ENCODE measurements around the gene UGT1A8.
"Not testable (repeated sequence)": the region's sequence is repeated elsewhere in the genome, so short reads cannot be mapped to it uniquely, and the experiment has no call there.

The UGT1A8 gene

DNA sequence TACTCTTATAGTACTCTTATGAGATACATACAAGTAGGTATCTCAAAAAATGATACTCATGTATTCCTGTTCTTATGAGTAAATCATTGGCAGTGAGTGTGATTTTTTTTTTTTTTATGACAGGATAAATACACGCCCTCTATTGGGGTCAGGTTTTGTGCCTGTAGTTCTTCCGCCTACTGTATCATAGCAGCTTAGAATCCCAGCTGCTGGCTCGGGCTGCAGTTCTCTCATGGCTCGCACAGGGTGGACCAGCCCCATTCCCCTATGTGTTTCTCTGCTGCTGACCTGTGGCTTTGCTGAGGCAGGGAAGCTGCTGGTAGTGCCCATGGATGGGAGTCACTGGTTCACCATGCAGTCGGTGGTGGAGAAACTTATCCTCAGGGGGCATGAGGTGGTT is at the start of gene UGT1A8:
Gene UGT1A8, plus strand, starts transcription at position 158 of the 400 bp plus-strand sequence. Its CDS starts 75 bp downstream, at position 233.
- peak; percentile 0 for DNase-seq (ENCODE audit: low spot score)

DNA sequence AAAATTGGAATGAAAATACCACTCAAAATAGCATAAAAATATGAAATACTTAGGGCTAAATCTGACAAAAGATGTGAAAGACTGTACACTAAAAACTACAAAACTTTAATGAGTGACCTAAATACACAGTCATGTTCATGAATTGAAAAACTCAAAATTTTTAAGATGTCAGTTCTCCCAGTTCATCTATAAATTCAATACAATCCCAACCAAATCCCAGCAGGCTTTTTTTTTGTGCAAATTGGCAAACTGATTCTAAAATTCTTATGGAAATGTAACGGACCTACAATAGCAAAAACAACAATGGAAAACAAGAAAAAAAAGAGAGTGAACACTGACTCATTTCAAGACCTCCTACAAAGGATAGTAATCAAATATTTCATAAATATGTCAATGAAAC is 46.4 kb upstream of the UGT1A8 start:
- no peak for DNase-seq (ENCODE audit: low spot score)

GRCh38 chr2:233571462-233571861 is 46.0 kb upstream of the UGT1A8 start:
- no peak for DNase-seq (ENCODE audit: low spot score)

DNA sequence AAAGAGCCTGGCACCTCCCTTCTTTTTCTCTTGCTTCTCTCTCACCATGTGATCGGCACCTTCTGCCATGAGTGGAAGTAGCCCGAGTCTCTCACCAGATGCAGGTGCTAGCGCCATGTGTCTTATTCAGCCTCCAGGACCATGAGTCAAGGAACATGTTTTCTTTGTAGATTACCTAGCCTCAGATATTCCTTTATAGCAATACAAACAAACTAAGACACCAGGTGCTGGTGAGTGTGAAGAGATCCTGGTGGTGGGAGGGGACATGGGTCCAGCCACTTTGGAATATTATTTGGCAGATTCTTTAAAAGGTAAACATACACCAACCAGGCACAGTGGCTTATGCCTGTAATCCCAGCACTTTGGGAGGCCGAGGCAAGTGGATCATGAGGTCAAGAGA is 45.0 kb upstream of the UGT1A8 start:
- no peak for DNase-seq (ENCODE audit: low spot score)

GRCh38 chr2:233577341-233577740 is 40.1 kb upstream of the UGT1A8 start:
- DNase-seq (ENCODE audit: low spot score): not testable (repeated sequence)

- DNase-seq (ENCODE audit: low spot score): not testable (repeated sequence)
These were observed 34.0 kb upstream of the UGT1A8 start for GRCh38 chr2:233583217-233583965.

- DNase-seq (ENCODE audit: low spot score): no peak
These were observed 33.2 kb upstream of the UGT1A8 start for GRCh38 chr2:233584210-233584609.

- DNase-seq (ENCODE audit: low spot score): no peak
These were observed 29.0 kb upstream of the UGT1A8 start for GRCh38 chr2:233588400-233588799.

GRCh38 chr2:233592706-233593105 is 24.7 kb upstream of the UGT1A8 start:
- DNase-seq (ENCODE audit: low spot score): not testable (repeated sequence)

DNA sequence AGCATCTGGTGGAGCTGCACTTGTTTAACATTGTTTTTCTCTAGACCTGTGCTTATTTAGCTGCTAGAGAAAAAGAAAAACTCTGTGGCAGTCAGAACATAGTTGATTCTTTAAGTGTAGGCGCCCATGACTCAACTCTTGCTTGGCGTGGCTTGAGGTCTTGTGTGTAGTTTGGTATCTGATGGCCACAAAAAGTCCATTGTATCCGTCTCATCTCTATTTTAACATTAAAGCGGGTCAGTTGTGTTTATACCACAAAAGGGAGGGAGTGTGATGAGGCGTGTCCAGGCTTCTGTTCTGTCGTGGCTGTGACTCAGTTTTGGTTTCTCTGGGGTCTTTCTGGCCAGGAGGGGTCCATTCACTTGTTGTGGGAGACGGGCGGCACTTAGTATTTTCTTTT is 24.2 kb upstream of the UGT1A8 start:
- peak; percentile 80 for DNase-seq (ENCODE audit: low spot score)

- DNase-seq (ENCODE audit: low spot score): no peak
These were observed 19.9 kb upstream of the UGT1A8 start for GRCh38 chr2:233597522-233597921.

DNA sequence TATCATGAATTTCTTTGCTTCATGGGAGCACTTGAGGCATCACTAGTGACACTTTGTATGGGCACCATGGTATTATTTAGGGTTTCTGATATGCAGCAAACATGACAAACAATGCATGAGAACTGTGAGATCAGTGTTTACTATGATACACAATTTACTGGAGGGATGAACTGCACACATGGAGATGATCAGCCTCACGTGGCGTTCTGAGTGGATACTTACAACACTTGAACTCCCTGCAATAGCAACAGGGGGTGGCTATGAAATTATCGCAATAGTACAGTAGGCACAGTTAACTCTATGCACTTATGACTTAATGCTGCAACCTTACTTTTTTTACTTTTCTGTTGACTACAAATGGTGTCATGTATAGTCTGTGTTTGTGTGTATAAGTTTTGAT is 18.5 kb upstream of the UGT1A8 start:
- no peak for DNase-seq (ENCODE audit: low spot score)

DNA sequence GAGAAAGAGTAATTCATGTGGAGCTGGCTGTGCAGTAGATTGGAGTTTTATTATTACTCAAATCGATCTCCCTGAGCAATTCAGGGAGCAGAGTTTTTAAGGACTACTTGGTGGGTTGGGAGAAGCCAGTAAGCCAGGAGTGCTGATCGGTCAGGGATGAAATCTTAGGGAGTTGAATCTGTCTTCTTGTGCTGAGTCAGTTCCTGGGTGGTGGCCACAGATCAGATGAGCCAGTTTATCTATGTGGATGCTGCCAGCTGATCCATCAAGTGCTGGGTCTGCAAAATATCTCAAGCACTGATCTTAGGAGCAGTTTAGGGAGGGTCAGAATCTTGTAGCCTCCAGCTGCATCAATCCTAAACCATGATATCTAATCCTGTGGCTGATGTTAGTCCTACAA is 17.0 kb upstream of the UGT1A8 start:
- DNase-seq (ENCODE audit: low spot score): no peak

- DNase-seq (ENCODE audit: low spot score): no peak
These were observed 15.4 kb upstream of the UGT1A8 start for GRCh38 chr2:233602076-233602475.

DNA sequence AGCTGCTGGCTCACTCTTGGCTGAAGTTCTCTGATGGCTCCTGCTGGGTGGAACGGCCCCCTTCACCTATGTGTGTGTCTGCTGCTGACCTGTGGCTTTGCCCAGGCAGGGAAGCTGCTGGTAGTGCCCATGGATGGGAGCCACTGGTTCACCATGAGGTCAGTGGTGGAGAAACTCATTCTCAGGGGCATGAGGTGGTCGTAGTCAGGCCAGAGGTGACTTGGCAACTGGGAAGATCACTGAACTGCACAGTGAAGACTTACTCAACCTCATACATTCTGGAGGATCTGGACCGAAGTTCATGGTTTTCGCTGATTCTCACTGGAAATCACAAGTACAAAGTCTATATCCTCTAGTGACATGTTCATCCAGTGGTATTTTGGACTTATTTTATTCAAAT is 13.9 kb upstream of the UGT1A8 start:
- no peak for DNase-seq (ENCODE audit: low spot score)

- DNase-seq (ENCODE audit: low spot score): no peak
These were observed 12.6 kb upstream of the UGT1A8 start for GRCh38 chr2:233604826-233605225.

- DNase-seq (ENCODE audit: low spot score): no peak
These were observed 11.8 kb upstream of the UGT1A8 start for GRCh38 chr2:233605680-233606079.

DNA sequence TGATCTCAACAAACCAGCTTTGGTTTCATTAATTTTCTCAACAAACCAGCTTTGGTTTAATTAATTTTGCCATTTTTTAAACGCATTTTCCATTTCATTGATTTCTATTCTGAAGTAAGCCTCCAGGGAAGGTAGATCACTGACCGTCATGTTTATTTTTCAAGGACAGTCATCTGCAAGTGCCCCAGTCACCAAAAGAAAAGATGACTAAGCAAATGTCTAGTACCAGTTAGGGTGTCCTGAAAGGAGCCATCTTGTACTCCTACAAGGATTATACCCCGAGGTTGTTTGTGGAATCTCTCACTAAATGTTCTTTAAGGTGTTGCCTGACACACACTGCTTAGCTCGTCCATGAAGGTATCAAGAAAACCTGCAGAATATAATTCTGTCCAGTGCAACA is 6.1 kb upstream of the UGT1A8 start:
- no peak for DNase-seq (ENCODE audit: low spot score)

DNA sequence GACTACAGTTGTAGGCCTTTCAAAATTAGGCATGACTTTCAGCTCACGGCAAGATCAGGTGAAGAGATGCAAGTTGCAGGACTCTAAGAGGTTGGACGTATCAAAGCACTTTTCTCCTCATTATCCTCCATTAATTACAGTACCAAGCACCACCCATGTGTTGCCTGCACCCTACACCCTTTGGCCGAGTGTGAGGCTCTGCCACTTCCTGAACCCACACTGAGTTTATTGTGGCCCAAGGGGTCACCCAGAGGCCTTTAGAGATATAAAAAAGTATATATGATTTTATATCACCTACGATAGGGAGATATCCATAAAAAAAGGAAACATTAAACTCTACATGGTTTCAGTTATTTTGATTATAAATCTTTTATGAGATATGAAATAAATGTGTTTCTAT is 2.8 kb downstream of the UGT1A8 start:
- no peak for DNase-seq (ENCODE audit: low spot score)

DNA sequence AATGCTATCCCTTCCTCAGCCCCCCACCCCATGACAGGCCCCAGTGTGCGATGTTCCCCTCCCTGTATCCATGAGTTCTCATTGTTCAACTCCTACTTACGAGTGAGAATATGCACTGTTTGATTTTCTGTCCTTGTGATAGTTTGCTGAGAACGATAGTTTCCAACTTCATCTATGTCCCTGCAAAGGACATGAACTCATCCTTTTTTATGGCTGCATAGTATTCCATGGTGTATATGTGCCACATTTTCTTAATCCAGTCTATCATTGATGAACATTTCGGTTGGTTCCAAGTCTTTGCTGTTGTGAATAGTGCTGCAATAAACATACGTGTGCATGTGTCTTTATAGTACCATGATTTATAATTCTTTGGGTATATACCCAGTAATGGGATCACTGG is 4.4 kb downstream of the UGT1A8 start:
- not testable (repeated sequence) for DNase-seq (ENCODE audit: low spot score)

- no peak for DNase-seq (ENCODE audit: low spot score)
These were observed 10.0 kb downstream of the UGT1A8 start for GRCh38 chr2:233627331-233628025.

DNA sequence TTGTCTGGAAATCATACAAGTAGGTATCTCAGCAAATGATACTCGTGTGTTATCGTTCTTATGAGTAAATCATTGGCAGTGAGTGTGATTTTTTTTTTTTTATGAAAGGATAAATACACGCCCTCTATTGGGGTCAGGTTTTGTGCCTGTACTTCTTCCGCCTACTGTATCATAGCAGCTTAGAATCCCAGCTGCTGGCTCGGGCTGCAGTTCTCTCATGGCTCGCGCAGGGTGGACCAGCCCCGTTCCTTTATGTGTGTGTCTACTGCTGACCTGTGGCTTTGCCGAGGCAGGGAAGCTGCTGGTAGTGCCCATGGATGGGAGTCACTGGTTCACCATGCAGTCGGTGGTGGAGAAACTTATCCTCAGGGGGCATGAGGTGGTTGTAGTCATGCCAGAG is 18.9 kb downstream of the UGT1A8 start, which contains the start of gene UGT1A10:
Gene UGT1A10, plus strand, starts transcription at position 143 of the 400 bp plus-strand sequence. Its CDS starts 75 bp downstream, at position 218.
- DNase-seq (ENCODE audit: low spot score): not testable (repeated sequence)

GRCh38 chr2:233638836-233639235 is 21.4 kb downstream of the UGT1A8 start:
- no peak for DNase-seq (ENCODE audit: low spot score)

Data from SW480 (cell line).